ENCODE measurements around the gene PALM. TPM values are rescaled to one million over a fixed set of nuclear protein-coding genes. Genes with fewer than 3 reads are reported as not detected.

PALM gene
- total and polyA plus RNA-seq, 9 of the 15 experiments (the other 6 are each of a cell fraction or from before 2014, with no cell fraction given): 0.04 to 6.6 (median 1.7) TPM

DNA sequence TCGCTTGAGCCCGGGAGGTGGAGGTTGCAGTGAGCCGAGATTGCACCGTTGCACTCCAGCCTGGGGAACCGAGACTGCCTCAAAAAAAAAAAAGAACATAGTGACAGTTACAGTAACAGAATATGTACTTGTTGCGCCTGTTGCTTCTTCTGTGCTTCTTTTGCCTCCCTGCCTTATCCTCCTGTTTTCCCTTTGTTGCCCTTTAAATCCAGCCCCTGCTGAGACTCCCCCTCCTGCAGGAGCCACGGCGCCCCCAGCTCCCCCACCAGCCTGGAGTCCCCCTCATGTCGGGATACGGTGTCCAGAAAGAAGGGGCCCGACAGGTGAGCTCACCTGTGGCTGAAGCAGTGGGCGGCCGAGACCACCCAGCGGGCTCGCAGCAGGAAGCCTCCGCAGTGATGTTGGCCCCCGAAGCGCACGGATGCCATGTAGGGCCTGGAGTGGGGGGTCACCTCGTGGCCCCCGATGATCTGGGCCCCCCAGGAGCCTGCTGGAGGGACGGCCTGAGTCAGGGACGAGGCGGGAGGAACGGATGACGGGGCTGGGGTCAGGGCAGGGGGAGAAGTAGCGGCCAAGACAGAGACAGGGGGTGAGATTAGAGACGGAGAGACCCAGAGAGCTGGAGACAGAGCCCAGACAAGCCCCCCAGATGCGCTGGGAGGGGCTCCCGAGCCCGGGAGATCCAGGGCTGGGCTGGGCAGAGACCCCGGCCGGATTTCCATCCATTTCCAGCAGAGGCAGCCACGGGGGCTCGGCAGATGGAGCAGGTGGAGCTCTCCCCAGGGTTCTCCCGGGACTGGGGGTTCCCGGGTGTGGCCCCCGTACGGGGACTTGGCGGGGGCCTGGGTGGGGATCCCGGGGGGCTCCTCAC is 14.0 kb upstream of the PALM start:
- no peak for TF ChIP-seq ZNF217 (CRISPR knock-in tag; IDR thresholded peaks at IDR 0.05)
- peak; percentile 39; the same call in 1 of the 2 replicates for TF ChIP-seq ZBTB7A (IDR thresholded peaks at IDR 0.05; ENCODE audit: borderline replicate concordance, control insufficient read depth, low read depth, low read length)
- TF ChIP-seq CREB1 (IDR thresholded peaks at IDR 0.05): no peak
- no peak for TF ChIP-seq CREB1 (CRISPR knock-in tag; IDR thresholded peaks at IDR 0.05)
- TF ChIP-seq POLR2G (IDR thresholded peaks at IDR 0.05; ENCODE audit: low read depth, low read length): 0 out of 2 replicates have a peak, but pooled peaks have one; percentile 28
- TF ChIP-seq EP300 (IDR thresholded peaks at IDR 0.05; ENCODE audit: low read length): no peak
- no peak for TF ChIP-seq E2F8 (IDR thresholded peaks at IDR 0.05; ENCODE audit: low read depth, partially characterized antibody)
- TF ChIP-seq, protein P1, sequence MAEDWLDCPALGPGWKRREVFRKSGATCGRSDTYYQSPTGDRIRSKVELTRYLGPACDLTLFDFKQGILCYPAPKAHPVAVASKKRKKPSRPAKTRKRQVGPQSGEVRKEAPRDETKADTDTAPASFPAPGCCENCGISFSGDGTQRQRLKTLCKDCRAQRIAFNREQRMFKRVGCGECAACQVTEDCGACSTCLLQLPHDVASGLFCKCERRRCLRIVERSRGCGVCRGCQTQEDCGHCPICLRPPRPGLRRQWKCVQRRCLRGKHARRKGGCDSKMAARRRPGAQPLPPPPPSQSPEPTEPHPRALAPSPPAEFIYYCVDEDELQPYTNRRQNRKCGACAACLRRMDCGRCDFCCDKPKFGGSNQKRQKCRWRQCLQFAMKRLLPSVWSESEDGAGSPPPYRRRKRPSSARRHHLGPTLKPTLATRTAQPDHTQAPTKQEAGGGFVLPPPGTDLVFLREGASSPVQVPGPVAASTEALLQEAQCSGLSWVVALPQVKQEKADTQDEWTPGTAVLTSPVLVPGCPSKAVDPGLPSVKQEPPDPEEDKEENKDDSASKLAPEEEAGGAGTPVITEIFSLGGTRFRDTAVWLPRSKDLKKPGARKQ (CRISPR knock-in tag; IDR thresholded peaks at IDR 0.05): no peak
- Histone ChIP-seq H3K27me3 (ENCODE audit: control insufficient read depth in 2 of 2, insufficient read depth in 2 of 2, low read length in 2 of 2) (no peaks in the 10 kb centered on the region; a peak in 1 of 5 replicates), H3K9ac (ENCODE audit: insufficient read depth in 1 of 2, low read depth in 2 of 2, low read length in 2 of 2) (peak overlapping the region in 1 of 2 experiments; percentile 84; a peak in 2 of 4 replicates), H3K4me3 (no peak overlapping the region), H3K27ac (ENCODE audit: extremely low read depth, low read depth, low read length) (no peak overlapping the region), H3K4me2 (ENCODE audit: insufficient read depth, low read length) (no peak overlapping the region), H3K36me3 (ENCODE audit: control insufficient read depth, insufficient read depth, low read length) (no peaks in the 10 kb centered on the region), H3K79me2 (ENCODE audit: control insufficient read depth, insufficient read depth, low read length) (no peaks in the 10 kb centered on the region), H3K9me1 (ENCODE audit: control insufficient read depth, insufficient read depth, low read length) (no peaks in the 10 kb centered on the region), H2AFZ (ENCODE audit: low read depth, low read length) (peak overlapping the region; percentile 40; the same call in 1 of the 2 replicates), H3K9me3 (replicated peaks; ENCODE audit: control insufficient read depth, insufficient read depth, low read depth, low read length) (no peaks in the 10 kb centered on the region), H3K4me1 (replicated peaks in 1 of 2; ENCODE audit: control insufficient read depth in 2 of 2, insufficient read depth in 2 of 2, low read length in 2 of 2) (peaks cover 5 to 41% of the 10 kb centered on the region in 2 experiments; a peak in 3 of 5 replicates), H4K20me1 (replicated peaks; ENCODE audit: control insufficient read depth, insufficient read depth, low read length) (no peaks in the 10 kb centered on the region)
- DNase-seq (ENCODE audit: extremely low read depth in 1 of 4, low spot score in 3 of 4): no peak
- POLR2A ChIA-PET: interaction anchor here (0.6 to 1.0 kb wide), 3 partner anchors 9 to 216 kb away, joined by 3 read pairs; partner anchors contain the start of gene PALM
- intact Hi-C loops (cut with micrococcal nuclease) (no loop called here), in situ Hi-C loops (cut with MboI) (no loop called here)
- CTCF ChIA-PET (ENCODE audit: low intra/inter-chr PET ratio): no interaction called here
- WGBS (ENCODE audit: insufficient coverage, low coverage, missing lambda C conversion rate): 35% methylated on average over 28 of the region's 41 CpGs
- peak; percentile 28; the same call in 1 of the 3 replicates for ATAC-seq
- no TSS peak for BruUV-seq (replicated peaks)
- FAIRE-seq: no peak

All from K562 (cell line).